ENCODE results near the gene SORCS2.
"Not testable (repeated sequence)": the region's sequence is repeated elsewhere in the genome, so short reads cannot be mapped to it uniquely, and the experiment has no call there.

The SORCS2 gene

DNA sequence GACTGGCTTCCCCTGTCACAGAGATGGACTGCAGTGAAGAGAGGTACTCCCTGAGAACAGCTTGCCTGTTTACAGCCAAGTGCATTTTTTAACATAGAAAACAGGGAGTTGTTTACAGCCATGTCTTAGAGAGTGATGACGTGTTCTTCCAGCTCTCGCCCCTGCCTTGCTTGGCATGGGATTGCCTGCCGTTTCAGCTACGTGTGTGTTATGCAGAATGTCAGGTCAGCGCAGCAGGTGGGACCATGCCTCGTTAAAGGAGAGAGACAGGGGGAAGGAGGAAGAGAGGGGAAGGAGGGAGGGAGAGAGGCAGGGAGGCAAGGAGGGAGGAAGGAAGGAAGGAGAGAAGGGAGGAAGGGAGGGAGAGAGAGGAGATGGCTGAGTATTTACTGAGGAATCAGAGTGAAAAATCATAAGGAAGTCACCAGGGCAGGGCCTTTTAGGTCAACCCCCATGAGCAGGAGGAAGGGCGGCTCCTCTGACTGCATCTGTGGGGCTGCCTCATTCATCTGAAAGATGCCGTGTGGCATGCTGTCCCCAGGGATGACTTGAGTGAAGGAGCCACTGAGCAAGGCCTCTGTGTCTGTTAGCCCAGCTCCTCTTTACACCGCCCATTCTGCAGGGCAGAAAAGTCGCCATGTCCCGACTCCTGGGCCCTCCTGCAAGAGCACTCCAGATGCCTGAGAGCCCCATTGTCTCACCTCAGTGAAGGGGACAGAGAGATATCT lies 382.1 kb downstream of the SORCS2 start:
- no peaks in the 10 kb centered on the region for H3K27me3 Mint-ChIP-seq (ENCODE audit: low read depth)
- no peaks in the 10 kb centered on the region for H3K4me1 Mint-ChIP-seq (ENCODE audit: low read depth)
- H3K9me3 Mint-ChIP-seq, result peaks cover 36% of the 10 kb centered on the region
- no peak overlapping the region for H3K4me3 Mint-ChIP-seq
- no peak overlapping the region for H3K27ac Mint-ChIP-seq
- H3K36me3 Mint-ChIP-seq (ENCODE audit: low read depth), result peaks cover 7% of the 10 kb centered on the region

DNA sequence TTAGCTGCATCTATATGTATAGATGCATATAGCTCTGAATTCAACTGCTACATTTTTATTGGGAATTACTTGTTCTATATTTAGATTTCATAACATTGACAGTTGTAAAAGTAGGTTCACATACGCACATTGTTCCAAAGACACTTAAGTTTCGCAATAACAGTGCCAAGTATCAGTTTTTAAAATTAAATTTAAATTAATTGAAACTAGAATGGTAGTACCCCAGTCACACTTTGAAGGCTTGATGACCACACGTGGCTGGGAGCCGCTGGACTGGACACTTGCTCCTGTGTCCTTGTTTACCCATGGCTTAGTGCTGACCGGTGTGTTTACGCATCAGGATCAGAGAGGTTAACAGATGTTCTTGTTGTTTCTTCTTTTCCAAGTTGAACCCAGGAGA lies 383.1 kb downstream of the SORCS2 start:
- no peaks in the 10 kb centered on the region for H3K27me3 Mint-ChIP-seq (ENCODE audit: low read depth)
- no peak overlapping the region for H3K4me3 Mint-ChIP-seq
- H3K27ac Mint-ChIP-seq, result no peak overlapping the region
- peaks cover 42% of the 10 kb centered on the region for H3K9me3 Mint-ChIP-seq
- no peaks in the 10 kb centered on the region for H3K4me1 Mint-ChIP-seq (ENCODE audit: low read depth)
- H3K36me3 Mint-ChIP-seq (ENCODE audit: low read depth), result peaks cover 7% of the 10 kb centered on the region

DNA sequence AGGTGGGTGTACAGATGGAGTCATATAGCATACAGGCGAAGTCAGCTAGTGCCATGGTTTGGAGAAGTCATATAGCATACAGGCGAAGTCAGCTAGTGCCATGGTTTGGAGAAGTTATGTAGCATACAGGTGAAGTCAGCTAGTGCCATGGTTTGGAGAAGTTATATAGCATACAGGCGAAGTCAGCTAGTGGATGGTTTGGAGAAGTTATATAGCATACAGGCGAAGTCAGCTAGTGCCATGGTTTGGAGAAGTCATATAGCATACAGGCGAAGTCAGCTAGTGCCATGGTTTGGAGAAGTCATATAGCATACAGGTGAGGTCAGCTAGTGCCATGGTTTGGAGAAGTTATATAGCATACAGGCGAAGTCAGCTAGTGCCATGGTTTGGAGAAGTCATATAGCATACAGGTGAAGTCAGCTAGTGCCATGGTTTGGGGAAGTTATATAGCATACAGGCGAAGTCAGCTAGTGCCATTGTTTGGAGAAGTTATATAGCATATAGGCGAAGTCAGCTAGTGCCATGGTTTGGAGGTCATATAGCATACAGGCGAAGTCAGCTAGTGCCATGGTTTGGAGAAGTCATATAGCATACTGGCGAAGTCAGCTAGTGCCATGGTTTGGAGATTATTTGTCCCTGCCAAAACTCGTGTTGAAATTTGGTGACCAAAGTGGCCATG lies 385.2 kb downstream of the SORCS2 start:
- peaks cover 44% of the 10 kb centered on the region for H3K9me3 Mint-ChIP-seq
- not testable (repeated sequence) for H3K27ac Mint-ChIP-seq; H3K4me3 Mint-ChIP-seq; H3K27me3 Mint-ChIP-seq (ENCODE audit: low read depth); H3K4me1 Mint-ChIP-seq (ENCODE audit: low read depth); H3K36me3 Mint-ChIP-seq (ENCODE audit: low read depth)

DNA sequence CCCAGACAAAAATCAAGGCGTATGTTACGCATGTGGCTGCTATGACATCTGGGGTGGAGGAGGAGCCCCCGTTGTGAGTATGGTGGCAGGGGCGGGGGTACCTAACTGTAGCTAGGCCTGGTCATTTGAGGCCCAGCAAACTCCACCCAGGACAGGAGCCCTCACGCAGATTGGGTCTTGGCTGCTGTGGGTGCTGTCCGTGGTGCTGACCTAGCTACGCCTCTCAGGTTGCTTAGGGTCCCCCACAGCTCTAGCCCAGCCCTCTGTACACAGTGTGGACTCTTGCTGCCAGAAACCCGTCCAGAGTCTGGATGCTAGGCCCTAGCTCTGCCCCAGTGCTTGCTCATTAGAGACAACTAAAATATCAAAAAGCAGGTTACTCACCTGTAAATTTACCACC lies 389.1 kb downstream of the SORCS2 start:
- H3K36me3 Mint-ChIP-seq (ENCODE audit: low read depth), result peaks cover 5% of the 10 kb centered on the region
- no peaks in the 10 kb centered on the region for H3K4me1 Mint-ChIP-seq (ENCODE audit: low read depth)
- no peak overlapping the region for H3K27ac Mint-ChIP-seq
- no peaks in the 10 kb centered on the region for H3K27me3 Mint-ChIP-seq (ENCODE audit: low read depth)
- no peak overlapping the region for H3K4me3 Mint-ChIP-seq
- peaks cover 41% of the 10 kb centered on the region for H3K9me3 Mint-ChIP-seq

DNA sequence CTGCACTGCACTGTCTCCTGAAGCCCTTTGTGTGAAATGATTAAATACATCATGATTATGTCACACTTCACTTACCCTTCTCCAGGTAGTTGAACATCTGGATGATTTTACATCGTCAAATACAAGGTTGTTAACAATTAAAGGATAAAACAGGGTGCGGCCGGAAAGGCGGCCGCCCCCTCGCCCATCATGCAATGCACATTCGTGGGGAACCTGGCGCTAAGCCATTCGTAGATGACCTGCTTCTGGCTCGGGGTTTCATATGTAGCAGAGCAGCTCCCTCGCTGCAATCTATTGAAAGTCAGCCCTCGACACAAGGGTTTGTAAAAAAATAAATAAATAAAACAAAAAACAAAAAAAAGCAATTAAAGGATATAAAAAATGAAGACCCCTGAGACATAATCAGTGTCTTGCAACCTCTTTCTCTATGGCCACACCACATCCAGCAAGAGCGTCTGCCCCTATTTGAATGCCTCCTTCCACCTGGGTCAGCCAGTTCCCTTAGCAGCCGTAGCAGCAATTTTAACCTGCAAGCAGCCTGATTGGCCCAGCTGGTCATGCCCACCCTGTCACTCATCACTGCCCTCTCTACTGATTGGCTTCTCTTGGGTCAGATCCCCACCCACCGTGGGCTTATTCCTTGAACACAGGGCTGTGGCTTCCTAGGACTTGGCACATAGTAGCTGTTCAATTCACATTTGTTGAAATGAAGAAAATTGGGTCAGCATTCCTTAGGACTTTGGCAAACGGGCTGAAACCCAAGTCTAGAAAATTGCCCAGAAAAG lies 390.2 kb downstream of the SORCS2 start:
- Mint-ChIP-seq H3K27ac (no peak overlapping the region), H3K4me1 (ENCODE audit: low read depth) (no peaks in the 10 kb centered on the region), H3K9me3 (peaks cover 35% of the 10 kb centered on the region), H3K4me3 (no peak overlapping the region), H3K36me3 (ENCODE audit: low read depth) (no peaks in the 10 kb centered on the region), H3K27me3 (ENCODE audit: low read depth) (no peaks in the 10 kb centered on the region)

DNA sequence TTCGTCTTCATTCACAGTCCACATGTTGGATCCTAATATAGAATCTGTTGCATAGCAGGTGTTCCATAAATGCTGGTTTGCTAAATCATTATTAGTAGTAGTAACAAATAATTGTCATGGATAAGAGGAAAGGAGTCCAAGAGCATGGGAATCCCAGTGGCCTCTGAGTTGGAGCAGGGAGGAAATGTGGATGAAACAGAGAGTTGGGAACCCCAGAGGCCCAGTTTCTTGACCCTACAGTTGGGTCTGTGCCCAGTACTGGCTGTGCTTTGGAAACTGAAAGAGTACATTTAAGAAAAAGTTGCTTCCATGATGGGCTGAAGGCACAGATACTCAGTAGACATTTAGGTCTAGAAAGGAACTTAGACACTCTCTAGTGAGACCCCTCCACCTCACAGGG lies 391.8 kb downstream of the SORCS2 start:
- no peaks in the 10 kb centered on the region for H3K36me3 Mint-ChIP-seq (ENCODE audit: low read depth)
- no peaks in the 10 kb centered on the region for H3K4me1 Mint-ChIP-seq (ENCODE audit: low read depth)
- no peaks in the 10 kb centered on the region for H3K27me3 Mint-ChIP-seq (ENCODE audit: low read depth)
- H3K9me3 Mint-ChIP-seq, result peaks cover 21% of the 10 kb centered on the region
- no peak overlapping the region for H3K27ac Mint-ChIP-seq
- H3K4me3 Mint-ChIP-seq, result no peak overlapping the region

DNA sequence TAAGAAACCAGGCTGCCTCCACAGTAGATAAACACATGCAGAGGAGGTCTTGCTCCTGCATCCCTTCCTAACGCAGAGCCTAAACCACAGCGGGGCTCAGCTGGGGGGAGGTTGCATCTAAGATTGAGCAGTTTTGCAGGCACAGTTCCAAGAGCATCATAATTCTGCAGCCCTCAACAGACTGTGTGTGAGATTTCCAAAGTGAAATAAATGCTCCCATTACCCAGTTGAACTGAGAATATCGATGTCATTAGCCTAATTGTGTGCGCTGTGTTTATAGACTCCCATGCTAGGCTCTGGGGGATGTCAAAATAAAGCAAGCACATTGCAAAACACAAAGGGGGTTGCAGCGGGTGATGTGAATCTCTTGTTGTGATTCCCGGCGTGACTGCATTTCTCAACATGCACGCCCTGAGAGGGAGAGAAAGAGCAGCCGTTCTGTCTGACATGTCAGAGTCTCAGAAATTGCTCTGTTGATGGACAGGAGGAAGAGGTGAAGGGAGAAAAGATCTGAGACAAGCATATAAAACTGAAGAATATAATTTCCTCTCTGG lies 392.3 kb downstream of the SORCS2 start:
- Mint-ChIP-seq H3K27me3 (ENCODE audit: low read depth) (no peaks in the 10 kb centered on the region), H3K27ac (no peak overlapping the region), H3K4me1 (ENCODE audit: low read depth) (no peaks in the 10 kb centered on the region), H3K9me3 (peaks cover 17% of the 10 kb centered on the region), H3K36me3 (ENCODE audit: low read depth) (no peaks in the 10 kb centered on the region), H3K4me3 (no peak overlapping the region)

DNA sequence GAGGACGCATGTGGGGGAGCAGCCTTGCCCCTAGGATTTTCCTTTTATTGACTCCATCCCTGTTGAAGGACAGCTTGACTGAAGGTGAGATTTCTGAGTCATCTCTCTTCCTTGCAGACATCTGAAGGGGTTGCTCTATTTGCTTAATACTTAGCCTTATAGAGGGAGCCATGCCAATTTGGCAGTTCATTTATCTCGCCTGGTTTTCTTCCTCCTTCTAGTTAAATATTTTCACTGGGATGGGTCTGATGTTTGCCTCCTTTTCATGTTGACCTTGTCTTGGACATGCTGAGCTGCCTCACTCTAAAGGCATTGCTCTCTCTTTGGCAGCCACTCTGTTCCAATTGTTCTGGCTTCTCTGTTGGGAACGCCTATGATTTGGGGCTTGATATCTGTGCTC lies 393.4 kb downstream of the SORCS2 start:
- Mint-ChIP-seq H3K36me3 (ENCODE audit: low read depth) (no peaks in the 10 kb centered on the region), H3K4me3 (no peak overlapping the region), H3K27ac (no peak overlapping the region), H3K4me1 (ENCODE audit: low read depth) (no peaks in the 10 kb centered on the region), H3K9me3 (peaks cover 11% of the 10 kb centered on the region), H3K27me3 (ENCODE audit: low read depth) (no peaks in the 10 kb centered on the region)

DNA sequence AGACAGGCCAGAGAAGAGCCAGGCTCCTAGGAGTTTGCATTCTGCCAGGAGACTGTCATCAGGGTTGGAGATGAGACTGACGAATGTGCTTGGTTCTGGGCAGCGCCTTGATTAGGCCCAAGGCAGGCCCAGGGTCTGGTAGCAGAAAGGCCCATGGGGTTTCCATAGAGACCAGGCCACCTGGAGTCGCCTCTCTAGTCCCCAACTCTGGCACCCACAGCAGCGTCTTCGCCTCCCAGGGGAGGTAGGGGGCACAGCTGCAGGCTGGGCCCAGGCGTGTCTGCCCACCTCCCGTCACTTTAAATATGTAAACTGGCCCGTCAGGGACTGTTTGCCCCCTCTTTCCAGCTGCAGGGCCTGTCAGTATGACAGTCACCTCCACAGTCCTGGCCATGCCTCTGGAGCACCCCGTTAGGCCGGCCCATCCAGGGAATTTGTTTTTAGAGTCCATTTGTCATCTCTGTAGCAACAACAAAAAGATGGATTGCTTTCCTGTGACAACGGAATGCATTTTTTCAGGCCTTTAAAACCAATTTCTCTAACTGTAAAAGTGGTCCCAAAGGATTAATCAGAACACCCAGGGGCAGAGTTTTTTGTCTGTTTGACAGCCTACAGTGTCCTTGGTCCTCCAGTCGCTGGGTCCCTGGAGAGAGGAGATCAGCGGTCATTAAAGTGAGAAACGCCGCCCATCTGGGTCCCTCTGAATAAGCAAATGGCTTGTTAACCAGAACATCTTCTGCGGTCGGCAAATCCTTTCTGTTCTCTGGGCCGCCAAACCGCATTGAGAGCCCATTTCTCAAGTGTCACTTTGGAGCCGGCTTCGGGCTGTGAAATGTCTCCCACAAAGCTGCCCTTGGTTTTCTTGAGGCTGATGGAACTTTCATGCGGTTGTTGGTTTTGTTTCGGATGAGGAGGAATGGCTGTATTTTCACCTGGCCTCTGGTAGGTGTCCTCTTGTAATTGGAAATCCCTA lies 395.4 kb downstream of the SORCS2 start:
- Mint-ChIP-seq H3K4me1 (ENCODE audit: low read depth) (no peaks in the 10 kb centered on the region), H3K27ac (no peak overlapping the region), H3K27me3 (ENCODE audit: low read depth) (no peaks in the 10 kb centered on the region), H3K4me3 (no peak overlapping the region), H3K9me3 (peaks cover 11% of the 10 kb centered on the region), H3K36me3 (ENCODE audit: low read depth) (no peaks in the 10 kb centered on the region)

DNA sequence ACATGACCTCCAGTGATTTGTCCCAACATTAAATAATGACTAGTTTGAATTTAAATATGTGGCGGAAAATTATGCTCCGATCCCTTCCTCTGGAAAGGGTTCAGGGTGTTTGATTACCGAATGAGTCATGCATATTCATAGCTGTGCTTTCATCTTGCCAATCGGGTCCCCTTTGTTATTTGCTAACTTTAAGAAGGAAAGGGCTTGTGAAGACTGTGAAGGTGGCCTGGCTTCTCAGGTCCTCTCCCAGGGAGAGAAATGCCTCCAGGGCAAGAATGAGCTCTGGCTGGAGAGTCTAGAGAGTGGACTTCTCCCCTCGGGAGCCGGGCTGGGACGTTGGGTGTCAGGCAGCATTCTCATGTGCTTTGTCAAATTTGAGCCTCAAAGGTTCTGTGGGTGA lies 397.9 kb downstream of the SORCS2 start:
- Mint-ChIP-seq H3K4me3 (no peak overlapping the region), H3K27me3 (ENCODE audit: low read depth) (no peaks in the 10 kb centered on the region), H3K27ac (no peak overlapping the region), H3K36me3 (ENCODE audit: low read depth) (no peaks in the 10 kb centered on the region), H3K4me1 (ENCODE audit: low read depth) (no peaks in the 10 kb centered on the region), H3K9me3 (peaks cover 11% of the 10 kb centered on the region)

DNA sequence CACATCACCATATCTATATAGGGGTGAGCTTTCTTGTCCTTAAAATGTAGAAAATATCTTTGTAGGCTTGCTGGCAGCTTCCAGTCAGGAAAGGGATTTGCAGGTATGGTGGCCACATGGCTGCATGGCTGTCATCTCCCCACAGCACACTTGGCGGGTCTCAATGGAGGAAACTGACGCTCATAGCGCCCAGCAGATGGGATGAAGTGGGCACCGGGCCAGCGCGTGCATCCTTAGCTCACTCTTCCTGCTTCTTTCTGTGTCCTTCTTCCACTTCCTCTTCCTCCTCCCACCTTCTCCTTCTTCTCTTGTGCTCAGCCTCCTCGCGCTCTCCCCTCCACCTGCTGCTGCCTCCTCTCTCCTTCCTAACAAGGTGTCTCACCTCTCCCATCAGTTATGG lies 398.6 kb downstream of the SORCS2 start:
- Mint-ChIP-seq H3K36me3 (ENCODE audit: low read depth) (no peaks in the 10 kb centered on the region), H3K4me1 (ENCODE audit: low read depth) (no peaks in the 10 kb centered on the region), H3K4me3 (no peak overlapping the region), H3K27me3 (ENCODE audit: low read depth) (no peaks in the 10 kb centered on the region), H3K27ac (no peak overlapping the region), H3K9me3 (peaks cover 10% of the 10 kb centered on the region)

DNA sequence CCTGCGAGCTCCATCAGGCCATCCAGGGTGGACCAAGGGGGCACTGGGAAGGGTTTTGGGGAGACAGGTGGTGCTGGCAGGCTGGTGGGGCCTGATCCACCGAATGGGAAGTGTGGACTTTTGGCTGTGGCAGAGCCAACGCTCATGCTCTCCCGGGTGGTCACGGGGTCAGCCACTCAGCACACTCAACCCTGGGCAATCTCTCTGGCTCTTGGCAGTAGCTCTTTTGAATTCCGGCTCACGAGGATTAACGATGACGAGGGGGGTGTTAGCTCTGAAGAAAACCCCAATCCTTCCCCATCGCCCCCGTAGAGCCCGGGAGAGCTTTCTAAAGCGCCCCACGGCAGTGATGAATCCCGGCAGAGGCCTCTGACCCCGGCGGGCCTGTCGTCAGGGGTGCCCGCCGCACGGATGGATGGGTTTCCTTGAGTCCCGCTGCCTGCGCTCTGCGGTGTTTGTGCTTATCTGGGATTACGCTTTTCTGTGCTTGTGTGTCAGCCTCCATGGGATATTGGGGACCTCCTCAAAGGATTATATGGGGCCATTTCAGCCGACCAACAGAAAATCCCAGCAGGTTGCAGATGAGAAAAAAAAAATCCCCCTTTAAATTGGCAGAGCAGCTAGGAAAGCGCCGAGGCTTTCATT lies 399.2 kb downstream of the SORCS2 start:
- Mint-ChIP-seq H3K4me3 (no peak overlapping the region), H3K27me3 (ENCODE audit: low read depth) (no peaks in the 10 kb centered on the region), H3K27ac (no peak overlapping the region), H3K36me3 (ENCODE audit: low read depth) (no peaks in the 10 kb centered on the region), H3K4me1 (ENCODE audit: low read depth) (no peaks in the 10 kb centered on the region), H3K9me3 (peaks cover 3% of the 10 kb centered on the region)

DNA sequence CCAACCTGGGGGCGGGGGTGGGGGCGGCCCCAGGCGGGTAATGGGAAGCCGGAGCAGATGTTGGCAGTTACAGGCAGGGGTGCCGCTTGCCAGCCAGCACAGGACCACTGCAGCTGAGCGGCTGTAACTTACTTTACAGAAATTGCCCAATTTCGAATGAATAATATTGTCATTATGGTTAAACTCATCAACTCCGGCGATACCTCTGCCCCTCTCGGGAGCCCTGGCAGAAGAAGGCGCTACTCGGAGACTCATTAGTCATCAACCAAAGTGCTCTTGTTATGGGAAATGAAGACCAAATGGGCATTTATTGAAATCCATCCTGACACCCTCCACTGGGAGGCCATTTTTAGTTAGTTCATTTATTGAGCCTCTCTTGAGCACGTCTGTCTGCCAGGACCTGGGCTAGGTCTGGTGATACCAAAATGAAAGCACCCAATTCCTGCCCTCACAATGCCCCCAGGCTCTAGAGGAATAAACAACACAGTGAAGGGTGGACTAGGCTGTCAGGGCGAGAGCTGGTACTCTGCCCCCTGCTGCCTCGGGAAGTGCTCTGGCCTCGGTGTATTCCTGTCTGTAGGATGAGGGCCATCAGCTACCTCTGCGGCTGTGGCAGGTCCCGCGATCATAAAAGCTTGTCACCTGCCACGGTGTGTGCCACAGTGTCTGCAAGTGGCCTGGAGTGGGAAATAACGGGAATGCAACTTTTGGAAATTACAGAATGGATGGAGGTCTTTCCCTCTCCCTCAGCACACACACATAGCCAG lies 401.5 kb downstream of the SORCS2 start:
- no peaks in the 10 kb centered on the region for H3K36me3 Mint-ChIP-seq (ENCODE audit: low read depth)
- no peak overlapping the region for H3K4me3 Mint-ChIP-seq
- H3K27me3 Mint-ChIP-seq (ENCODE audit: low read depth), result no peaks in the 10 kb centered on the region
- H3K4me1 Mint-ChIP-seq (ENCODE audit: low read depth), result no peaks in the 10 kb centered on the region
- no peaks in the 10 kb centered on the region for H3K9me3 Mint-ChIP-seq
- no peak overlapping the region for H3K27ac Mint-ChIP-seq
